Central memory CD8-positive, alpha-beta T cell (primary cell): Measurements from ENCODE around the gene AQP5.
"Not testable (repeated sequence)": the region's sequence is repeated elsewhere in the genome, so short reads cannot be mapped to it uniquely, and the experiment has no call there.

Source experiments
- ATAC-seq: fragments of 150-1000 bp; cut with Tn5 transposase; replicated peaks from 2 replicates; pipeline ENCODE4 v1.10.0; 2022; ENCODE audit warnings: mild to moderate bottlenecking, moderate FRiP score, moderate number of reproducible peaks; ENCODE audit not compliant: poor library complexity, severe bottlenecking; ENCODE audit errors: extremely low read depth
- DNase-seq, 2 donors: peaks; one replicate each; pipeline ENCODE4 v3.0.0; 2021; ENCODE audit warnings: low spot score in 2 of 2
- H3K27ac Mint-ChIP-seq: one replicate; pipeline ENCODE4 v1.8.0; 2022; ENCODE audit warnings: low read depth, mild to moderate bottlenecking, moderate library complexity, mixed read lengths
- H3K27me3 Mint-ChIP-seq: one replicate; pipeline ENCODE4 v1.8.0; 2022; ENCODE audit warnings: mixed read lengths
- H3K36me3 Mint-ChIP-seq: one replicate; pipeline ENCODE4 v1.8.0; 2022; ENCODE audit warnings: mild to moderate bottlenecking, moderate library complexity, mixed read lengths; ENCODE audit not compliant: insufficient read depth
- H3K4me1 Mint-ChIP-seq: one replicate; pipeline ENCODE4 v1.8.0; 2022; ENCODE audit warnings: mixed read lengths
- H3K4me3 Mint-ChIP-seq: one replicate; pipeline ENCODE4 v1.8.0; 2022; ENCODE audit warnings: mild to moderate bottlenecking, moderate library complexity, mixed read lengths
- H3K9me3 Mint-ChIP-seq: one replicate; pipeline ENCODE4 v1.8.0; 2022; ENCODE audit warnings: mixed read lengths

Gene AQP5

GRCh38 chr12:49987625-49988303 lies 26.1 kb downstream of the AQP5 start:
- Mint-ChIP-seq H3K4me3 (no peak overlapping the region), H3K4me1 (no peaks in the 10 kb centered on the region), H3K36me3 (peaks cover 18% of the 10 kb centered on the region), H3K27ac (no peak overlapping the region), H3K27me3 (no peaks in the 10 kb centered on the region), H3K9me3 (no peaks in the 10 kb centered on the region)
- no peak for DNase-seq
- ATAC-seq: no peak

DNA sequence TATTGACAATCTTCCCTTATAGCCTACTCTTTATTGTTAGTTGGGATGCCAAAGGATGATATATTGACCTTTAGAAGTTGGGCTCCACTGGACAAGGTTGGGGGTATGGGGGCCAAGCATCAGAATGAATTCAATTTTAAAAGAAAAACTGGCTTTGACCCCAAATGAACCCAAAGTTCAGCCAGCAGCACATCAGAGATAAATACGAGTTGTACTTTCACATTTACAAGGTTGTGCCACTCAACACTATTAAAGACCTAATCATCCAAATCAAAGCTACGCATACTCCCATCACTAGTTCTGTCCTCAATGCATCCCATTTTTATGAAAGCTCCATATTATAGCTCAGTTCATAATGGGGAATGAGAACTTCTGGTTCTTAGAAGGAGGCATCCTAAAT lies 27.7 kb downstream of the AQP5 start:
- not testable (repeated sequence) for H3K4me1 Mint-ChIP-seq, DNase-seq, H3K27me3 Mint-ChIP-seq, H3K27ac Mint-ChIP-seq, H3K4me3 Mint-ChIP-seq, H3K9me3 Mint-ChIP-seq, ATAC-seq
- H3K36me3 Mint-ChIP-seq: peaks cover 29% of the 10 kb centered on the region

GRCh38 chr12:49990273-49990672 lies 28.6 kb downstream of the AQP5 start:
- ATAC-seq: no peak
- Mint-ChIP-seq H3K4me3 (no peak overlapping the region), H3K4me1 (no peaks in the 10 kb centered on the region), H3K36me3 (peaks cover 35% of the 10 kb centered on the region), H3K27me3 (no peaks in the 10 kb centered on the region), H3K9me3 (no peaks in the 10 kb centered on the region), H3K27ac (no peak overlapping the region)
- no peak for DNase-seq

DNA sequence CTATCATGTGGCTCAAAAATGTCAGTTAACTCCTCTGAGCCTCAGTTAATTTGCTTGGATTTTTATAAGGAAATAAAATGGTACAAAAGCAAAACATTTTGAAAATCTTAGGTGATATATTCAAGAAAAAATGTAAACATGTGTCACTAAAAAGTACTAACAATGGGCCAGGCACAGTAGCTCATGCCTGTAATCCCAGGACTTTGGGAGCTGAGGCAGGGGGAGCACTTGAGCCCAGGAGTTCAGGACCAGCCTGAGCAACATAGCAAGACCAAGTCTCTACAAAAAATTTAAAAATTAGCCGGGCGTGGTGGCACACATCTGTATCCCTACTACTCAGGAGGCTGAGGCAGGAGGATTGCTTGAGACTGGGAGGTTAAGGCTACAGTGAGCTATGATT lies 36.8 kb downstream of the AQP5 start:
- Mint-ChIP-seq H3K36me3 (peaks cover 37% of the 10 kb centered on the region), H3K4me1 (no peaks in the 10 kb centered on the region), H3K4me3 (no peak overlapping the region), H3K27me3 (no peaks in the 10 kb centered on the region), H3K27ac (no peak overlapping the region), H3K9me3 (no peaks in the 10 kb centered on the region)
- ATAC-seq (no peak), DNase-seq (no peak)

DNA sequence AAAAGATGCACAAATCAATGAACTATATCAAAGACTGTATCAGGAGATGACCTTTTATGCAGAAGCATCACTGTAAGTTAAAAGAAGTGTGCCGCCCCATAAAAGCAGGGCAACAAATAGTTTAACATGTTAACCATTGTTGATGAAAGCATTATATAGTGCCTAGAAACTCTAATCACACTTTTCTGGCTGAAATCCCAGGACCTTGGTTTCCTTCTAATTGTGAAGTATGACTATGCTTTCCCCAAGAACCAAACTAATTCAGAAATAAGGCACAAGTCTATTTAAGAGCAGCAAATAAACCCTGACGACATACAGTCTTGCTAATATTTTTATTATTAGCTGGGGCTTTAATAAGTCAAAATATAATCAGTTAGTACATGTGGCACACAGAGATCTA lies 41.9 kb downstream of the AQP5 start:
- no peak overlapping the region for H3K4me3 Mint-ChIP-seq
- H3K27me3 Mint-ChIP-seq: no peaks in the 10 kb centered on the region
- peaks cover 5% of the 10 kb centered on the region for H3K4me1 Mint-ChIP-seq
- H3K9me3 Mint-ChIP-seq: no peaks in the 10 kb centered on the region
- peaks cover 21% of the 10 kb centered on the region for H3K36me3 Mint-ChIP-seq
- ATAC-seq (no peak), DNase-seq (no peak)
- H3K27ac Mint-ChIP-seq: no peak overlapping the region

DNA sequence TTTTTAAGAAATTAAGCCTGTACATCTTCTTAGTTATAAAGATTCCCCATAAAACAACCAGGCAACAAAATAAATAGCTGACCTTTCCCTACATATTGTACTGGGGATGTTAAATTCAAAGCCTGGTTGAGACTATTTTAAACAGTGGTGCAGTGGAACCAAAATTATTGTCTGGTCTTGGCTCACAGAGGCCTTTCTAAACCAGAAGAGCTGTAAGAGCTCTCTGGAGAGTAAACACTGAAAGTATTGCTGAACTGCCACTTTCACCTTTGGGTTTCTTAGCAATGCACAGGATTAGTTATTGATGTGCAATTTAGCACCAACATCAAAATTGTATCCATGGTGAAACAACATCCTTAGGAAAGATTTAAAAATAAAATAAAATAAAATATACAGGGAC lies 43.0 kb downstream of the AQP5 start:
- no peaks in the 10 kb centered on the region for H3K27me3 Mint-ChIP-seq
- ATAC-seq (no peak), DNase-seq (no peak)
- no peak overlapping the region for H3K4me3 Mint-ChIP-seq
- no peak overlapping the region for H3K27ac Mint-ChIP-seq
- no peaks in the 10 kb centered on the region for H3K9me3 Mint-ChIP-seq
- H3K4me1 Mint-ChIP-seq: peaks cover 5% of the 10 kb centered on the region
- H3K36me3 Mint-ChIP-seq: peaks cover 16% of the 10 kb centered on the region

DNA sequence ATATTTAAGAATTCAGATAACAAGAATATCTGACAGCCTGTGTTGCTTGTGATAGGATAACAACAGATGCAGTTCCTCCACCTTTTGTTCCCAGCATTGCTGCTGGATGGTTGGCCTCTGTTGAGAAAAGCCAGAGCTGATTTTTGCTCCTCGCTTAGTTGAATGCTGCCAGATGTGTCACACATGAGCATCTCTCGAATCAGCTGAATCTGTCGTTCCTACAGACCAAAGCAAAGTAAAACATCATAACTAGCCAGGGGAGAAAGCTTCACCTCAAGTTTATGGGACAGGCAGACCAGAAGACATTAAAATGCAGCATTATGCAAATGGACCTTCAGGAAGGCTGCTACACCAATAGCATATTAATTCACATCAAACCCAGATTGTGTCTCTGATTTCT lies 43.5 kb downstream of the AQP5 start:
- peaks cover 5% of the 10 kb centered on the region for H3K4me1 Mint-ChIP-seq
- no peak overlapping the region for H3K4me3 Mint-ChIP-seq
- no peaks in the 10 kb centered on the region for H3K9me3 Mint-ChIP-seq
- peaks cover 15% of the 10 kb centered on the region for H3K36me3 Mint-ChIP-seq
- DNase-seq (no peak), ATAC-seq (no peak)
- no peak overlapping the region for H3K27ac Mint-ChIP-seq
- no peaks in the 10 kb centered on the region for H3K27me3 Mint-ChIP-seq

- H3K36me3 Mint-ChIP-seq: peaks cover 18% of the 10 kb centered on the region
- H3K9me3 Mint-ChIP-seq: no peaks in the 10 kb centered on the region
Observed at GRCh38 chr12:50006280-50006679, 44.6 kb downstream of the AQP5 start.

DNA sequence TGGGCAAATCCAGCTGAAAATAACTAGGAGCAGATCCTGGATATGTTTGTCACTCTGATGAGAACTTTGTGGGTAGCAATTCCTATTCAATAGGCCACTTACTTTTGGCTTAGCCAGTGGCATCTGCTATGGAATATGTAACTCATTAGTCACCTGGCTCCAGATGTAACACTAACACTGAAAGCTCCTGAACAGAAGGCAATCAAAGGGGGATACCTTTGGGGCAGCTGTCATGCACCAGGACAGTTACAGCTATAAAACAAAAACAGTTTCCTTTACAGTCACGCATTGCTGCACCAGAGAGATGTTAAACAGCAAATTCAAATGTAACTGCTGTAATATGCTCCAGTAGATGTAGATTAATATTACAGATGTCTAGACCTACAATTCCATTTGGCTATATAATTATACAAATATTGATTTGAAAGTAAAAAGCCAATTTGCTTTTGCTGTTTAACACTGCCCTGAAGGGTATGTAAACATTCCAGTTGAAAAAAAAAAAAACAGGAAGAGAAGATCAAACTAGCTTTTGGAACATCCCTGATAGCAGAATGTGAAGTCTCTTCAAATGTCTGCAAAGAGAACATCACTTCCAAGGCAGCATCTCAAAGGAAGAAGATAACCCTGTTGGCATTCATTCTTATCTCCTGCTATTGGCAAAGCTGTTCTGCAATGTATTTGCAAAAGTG lies 45.2 kb downstream of the AQP5 start:
- ATAC-seq (no peak), DNase-seq (no peak)
- no peaks in the 10 kb centered on the region for H3K27me3 Mint-ChIP-seq
- peaks cover 16% of the 10 kb centered on the region for H3K36me3 Mint-ChIP-seq
- H3K4me1 Mint-ChIP-seq: peaks cover 5% of the 10 kb centered on the region
- H3K27ac Mint-ChIP-seq: no peak overlapping the region
- no peaks in the 10 kb centered on the region for H3K9me3 Mint-ChIP-seq
- H3K4me3 Mint-ChIP-seq: no peak overlapping the region

More at GRCh38 chr12:50006280-50006679, 44.6 kb downstream of the AQP5 start:
- Mint-ChIP-seq H3K27ac (no peak overlapping the region), H3K27me3 (no peaks in the 10 kb centered on the region), H3K4me1 (peaks cover 5% of the 10 kb centered on the region), H3K4me3 (no peak overlapping the region)
- ATAC-seq (no peak), DNase-seq (no peak)

- Mint-ChIP-seq H3K36me3 (peaks cover 12% of the 10 kb centered on the region), H3K27ac (peak overlapping the region; percentile 17), H3K4me3 (no peak overlapping the region), H3K4me1 (peaks cover 7% of the 10 kb centered on the region), H3K9me3 (no peaks in the 10 kb centered on the region), H3K27me3 (no peaks in the 10 kb centered on the region)
- ATAC-seq: no peak
- DNase-seq: no peak
Observed at GRCh38 chr12:50013361-50014147, 51.9 kb downstream of the AQP5 start.

DNA sequence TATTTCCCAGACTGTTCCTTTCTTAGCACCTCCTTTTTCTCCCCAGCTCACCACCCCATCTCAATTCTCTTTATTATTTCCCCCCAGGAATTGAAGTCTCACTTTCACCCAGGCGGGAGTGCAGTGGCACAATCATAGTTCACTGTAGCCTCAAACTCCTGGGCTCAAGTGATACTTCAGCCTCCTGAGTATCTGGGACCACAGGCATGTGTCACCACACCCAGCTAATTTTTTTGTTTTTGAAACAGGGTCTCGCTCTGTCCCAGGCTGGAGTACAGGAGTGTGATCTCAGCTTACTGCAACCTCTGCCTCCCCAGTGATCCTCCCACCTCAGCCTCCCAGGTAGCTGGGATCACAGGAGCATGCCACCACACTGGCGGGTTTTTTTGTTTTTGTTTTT lies 52.7 kb downstream of the AQP5 start:
- H3K4me3 Mint-ChIP-seq: no peak overlapping the region
- no peak overlapping the region for H3K27ac Mint-ChIP-seq
- DNase-seq (no peak), ATAC-seq (no peak)
- no peaks in the 10 kb centered on the region for H3K27me3 Mint-ChIP-seq
- H3K9me3 Mint-ChIP-seq: no peaks in the 10 kb centered on the region
- peaks cover 14% of the 10 kb centered on the region for H3K4me1 Mint-ChIP-seq
- peaks cover 12% of the 10 kb centered on the region for H3K36me3 Mint-ChIP-seq
